HepG2 (cell line): ENCODE measurements around the gene HMGN4. TPM values are rescaled to one million over a fixed set of nuclear protein-coding genes. Genes with fewer than 3 reads are reported as not detected.

Experiments used
- ATF2 ChIP-seq: sonication (generic); formaldehyde crosslinking; IDR thresholded peaks from 2 replicates; pipeline ENCODE4 v1.4.0; 2020; ENCODE audit warnings: missing genetic modification reagents
- ATF5 ChIP-seq: sonication (generic); formaldehyde crosslinking; IDR thresholded peaks from 2 replicates; pipeline ENCODE4 v1.4.0; 2020; ENCODE audit warnings: mild to moderate bottlenecking, low read depth, missing genetic modification reagents
- DZIP1 ChIP-seq: sonication (generic); formaldehyde crosslinking; IDR thresholded peaks from 2 replicates; pipeline ENCODE4 v1.5.0; 2020; ENCODE audit warnings: mild to moderate bottlenecking, missing genetic modification reagents
- E2F1 ChIP-seq: sonication (generic); formaldehyde crosslinking; IDR thresholded peaks from 2 replicates; pipeline ENCODE4 v1.5.0; 2020; ENCODE audit warnings: missing genetic modification reagents
- FIP1L1 ChIP-seq: fragments of 200-400 bp; formaldehyde crosslinking; IDR thresholded peaks from 2 replicates; pipeline ENCODE4 v1.6.1; 2018; ENCODE audit warnings: low read depth, mild to moderate bottlenecking, low read length, moderate library complexity, borderline replicate concordance; ENCODE audit not compliant: insufficient read depth
- GRHL1 ChIP-seq: sonication (generic); formaldehyde crosslinking; conservative IDR thresholded peaks from 2 replicates; pipeline ENCODE4 v1.8.0; 2022; ENCODE audit warnings: missing genetic modification reagents
- MAFG ChIP-seq: sonication (generic); formaldehyde crosslinking; IDR thresholded peaks from 2 replicates; pipeline ENCODE4 v1.5.1; 2020; ENCODE audit warnings: mild to moderate bottlenecking, missing genetic modification reagents
- NR1H2 ChIP-seq: sonication (generic); formaldehyde crosslinking; IDR thresholded peaks from 2 replicates; pipeline ENCODE4 v1.8.1; 2022; ENCODE audit warnings: low read depth, missing genetic modification reagents, borderline replicate concordance
- RCOR2 ChIP-seq: IDR thresholded peaks from 2 replicates; pipeline ENCODE4 v1.6.1; 2016; ENCODE audit warnings: missing biosample characterization, missing genetic modification reagents
- SIX1 ChIP-seq: sonication (generic); formaldehyde crosslinking; IDR thresholded peaks from 2 replicates; pipeline ENCODE4 v1.4.0; 2020; ENCODE audit warnings: missing genetic modification reagents, borderline replicate concordance
- TSC22D2 ChIP-seq: sonication (generic); formaldehyde crosslinking; IDR thresholded peaks from 2 replicates; pipeline ENCODE4 v1.5.1; 2020; ENCODE audit warnings: missing genetic modification reagents, mild to moderate bottlenecking, borderline replicate concordance
- ZFP90 ChIP-seq: sonication (generic); formaldehyde crosslinking; IDR thresholded peaks from 2 replicates; pipeline ENCODE4 v1.8.0; 2022; ENCODE audit warnings: missing genetic modification reagents, mild to moderate bottlenecking, inconsistent platforms, borderline replicate concordance
- ZNF275 ChIP-seq: sonication (generic); formaldehyde crosslinking; IDR thresholded peaks from 2 replicates; pipeline ENCODE4 v1.8.0; 2022; ENCODE audit warnings: missing genetic modification reagents, mild to moderate bottlenecking, inconsistent platforms, borderline replicate concordance
- ZNF33A ChIP-seq: sonication (generic); formaldehyde crosslinking; IDR thresholded peaks from 2 replicates; pipeline ENCODE4 v1.5.1; 2020; ENCODE audit warnings: missing genetic modification reagents, mild to moderate bottlenecking, moderate library complexity, borderline replicate concordance
- ZNF570 ChIP-seq: sonication (generic); formaldehyde crosslinking; IDR thresholded peaks from 2 replicates; pipeline ENCODE4 v1.4.0; 2020; ENCODE audit warnings: mild to moderate bottlenecking, missing genetic modification reagents, borderline replicate concordance
- ZNF704 ChIP-seq: sonication (generic); formaldehyde crosslinking; IDR thresholded peaks from 2 replicates; pipeline ENCODE4 v1.8.1; 2023; ENCODE audit warnings: mild to moderate bottlenecking, inconsistent platforms, moderate library complexity, missing genetic modification reagents, borderline replicate concordance
- polyA plus RNA-seq, 8 experiments: library from polyadenylated mRNA; depleted of rRNA in 3 of 8; stranded (reverse) in 7 of 8; unstranded in 1 of 8; fragments of >200 nt; fragmentation: Illumina TruSeq in 4 of 8; extraction: Trizol in 4 of 8; gene quantifications; 2 replicates each; pipeline versions ENCODE4 v1.2.1 to v1.2.3, GENCODE V29; 2011 to 2016; ENCODE audit warnings: low read depth in 4 of 8, missing spikeins in 1 of 8, mixed read lengths in 1 of 8; ENCODE audit not compliant: insufficient read depth in 1 of 8
- total RNA-seq, 5 experiments: library from RNA; depleted of rRNA; stranded (reverse); fragments of >200 nt; fragmentation: Illumina TruSeq; extraction: Trizol; gene quantifications; 2 replicates each; pipeline ENCODE4 v1.2.3, GENCODE V29; 2016; ENCODE audit warnings: low read depth in 1 of 5

HMGN4 gene
- total and polyA plus RNA-seq, 2 of the 13 experiments (the other 11 are each of a cell fraction or from before 2014, with no cell fraction given) = 39.9 to 52.1 TPM

GRCh38 chr6:26532699-26533531, 5.3 kb upstream of the HMGN4 start (continued):
- TF ChIP-seq FIP1L1 (no peak), ZNF275 (CRISPR knock-in tag) (no peak), ZNF33A (CRISPR knock-in tag) (peak; percentile 82), ZFP90 (peak; percentile 93), NR1H2 (CRISPR knock-in tag) (no peak), DZIP1 (no peak), MAFG (no peak), TSC22D2 (CRISPR knock-in tag) (peak; percentile 92; the same call in 1 of the 2 replicates), GRHL1 (CRISPR knock-in tag) (no peak), ATF2 (CRISPR knock-in tag) (peak; percentile 81), SIX1 (CRISPR knock-in tag) (peak; percentile 46; the same call in 1 of the 2 replicates), E2F1 (CRISPR knock-in tag) (no peak), RCOR2 (peak; percentile 71; the same call in 1 of the 2 replicates), ZNF570 (CRISPR knock-in tag) (no peak), ZNF704 (CRISPR knock-in tag) (peak; percentile 57; the same call in 1 of the 2 replicates), ATF5 (no peak)
